NCI-H1105 treated with DMSO at 0.1 percent for 48 hours (cell line): ENCODE results near the gene TNS3.
A peak's percentile ranks its signal among the peaks of the same experiment; 100 is the strongest.

ENCODE experiments used
- DNase-seq: peaks from one replicate; lab custom pipeline; 2025; lab: John Stamatoyannopoulos, UW

The TNS3 gene

DNA sequence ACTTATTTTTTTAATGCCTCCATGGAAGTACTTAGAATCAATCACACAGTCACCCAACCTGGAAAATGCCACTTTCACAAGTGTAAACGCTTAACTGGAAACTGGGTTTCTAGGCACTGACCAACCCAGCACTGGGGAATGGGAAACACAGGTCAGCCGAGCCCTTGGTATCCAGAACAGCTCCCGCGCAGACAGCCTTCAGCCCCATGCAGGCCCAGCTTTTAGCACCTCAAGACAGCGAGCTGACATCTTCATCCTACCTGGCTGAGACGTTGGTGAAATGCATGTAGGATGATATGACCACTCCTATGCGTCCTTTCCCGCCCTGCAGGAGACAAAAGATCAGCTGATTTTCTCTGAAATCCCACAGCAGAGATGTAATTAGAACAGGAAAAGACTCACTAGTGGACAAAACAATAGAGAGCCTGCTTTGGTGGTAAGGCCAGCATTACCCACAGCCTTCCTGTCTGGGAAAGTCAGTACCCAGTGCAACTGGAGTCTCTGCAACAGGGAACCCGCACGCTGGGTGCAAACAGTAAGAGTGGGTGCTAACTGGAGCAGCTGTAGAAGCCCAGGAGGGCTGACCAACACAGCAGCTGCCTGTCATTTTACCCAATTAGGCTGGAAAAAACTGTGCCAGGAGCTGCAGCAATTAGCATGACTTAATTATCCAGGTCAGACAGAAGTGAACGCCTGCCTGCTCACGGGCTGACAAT is 153.7 kb downstream of the TNS3 start:
- peak; percentile 93 for DNase-seq

DNA sequence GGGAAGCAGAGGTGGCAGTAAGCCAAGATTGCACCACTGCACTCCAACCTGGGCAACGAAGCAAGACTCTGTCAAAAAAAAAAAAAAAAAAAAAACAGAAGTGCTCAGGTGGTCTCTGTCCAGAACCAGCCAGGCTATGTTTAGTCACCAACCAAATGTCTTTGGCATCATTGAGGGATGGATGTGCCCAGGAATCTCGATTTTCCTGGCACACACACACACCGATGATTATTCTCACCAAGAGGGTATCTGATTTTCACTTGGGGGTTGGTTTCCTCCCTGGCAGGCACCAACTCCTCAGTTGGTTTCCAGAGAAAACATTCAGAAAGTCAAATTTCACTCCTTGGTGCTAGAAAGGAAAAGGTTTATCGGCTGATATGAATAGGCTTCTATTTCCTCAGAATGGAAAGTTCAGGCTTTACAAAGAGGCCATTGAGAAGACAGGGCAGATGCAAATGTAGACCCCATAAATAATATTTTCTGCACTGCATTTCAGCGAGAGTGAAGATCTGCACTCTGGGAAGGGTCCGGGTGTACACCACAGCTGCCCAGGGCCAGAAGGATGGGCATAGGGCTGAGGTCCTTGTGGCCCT is 154.8 kb downstream of the TNS3 start:
- no peak for DNase-seq

DNA sequence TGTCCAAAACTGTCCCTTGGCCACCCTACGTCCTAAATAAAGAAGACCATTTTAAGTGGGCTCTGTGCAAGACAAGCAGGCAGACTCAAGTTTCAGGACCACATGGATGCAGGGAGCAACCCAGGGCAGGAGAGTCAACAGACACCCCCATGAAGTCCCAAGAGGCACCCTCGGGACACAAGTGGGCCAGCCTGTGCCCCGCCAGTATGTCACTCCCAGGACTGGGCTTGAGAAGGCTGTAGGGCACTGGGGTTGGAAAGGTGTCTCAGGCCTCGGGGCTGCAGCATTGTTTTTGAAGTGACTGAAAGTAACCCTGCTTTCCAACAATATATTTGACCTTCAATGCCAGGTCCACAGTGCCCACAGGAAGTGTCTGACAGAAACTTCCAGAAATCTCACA is 157.4 kb downstream of the TNS3 start:
- DNase-seq, result no peak

GRCh38 chr7:47423196-47423595 is 158.7 kb downstream of the TNS3 start:
- no peak for DNase-seq

- no peak for DNase-seq
Measured at GRCh38 chr7:47422611-47423010, 159.3 kb downstream of the TNS3 start.

GRCh38 chr7:47421456-47421855 is 160.5 kb downstream of the TNS3 start:
- DNase-seq, result no peak

GRCh38 chr7:47420122-47420780 is 161.7 kb downstream of the TNS3 start:
- DNase-seq, result no peak

DNA sequence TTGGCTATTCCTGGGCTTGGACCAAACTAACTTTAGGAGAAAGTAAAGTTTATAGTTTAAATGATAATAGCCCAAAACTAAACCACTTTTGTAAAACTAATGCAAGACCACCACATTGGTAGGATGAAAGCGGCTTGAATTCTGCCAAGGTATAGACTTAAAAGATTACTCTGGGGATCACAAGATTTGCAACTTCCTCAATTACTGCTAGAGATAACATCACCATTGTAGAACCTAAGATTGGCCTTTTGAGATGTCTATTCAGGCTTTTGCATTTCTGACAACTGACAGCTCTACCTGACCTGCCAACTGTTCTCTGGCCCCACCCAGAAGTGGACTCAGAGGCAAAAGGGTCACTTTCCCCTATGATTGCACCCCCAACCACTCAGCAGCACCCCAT is 162.4 kb downstream of the TNS3 start:
- no peak for DNase-seq

DNA sequence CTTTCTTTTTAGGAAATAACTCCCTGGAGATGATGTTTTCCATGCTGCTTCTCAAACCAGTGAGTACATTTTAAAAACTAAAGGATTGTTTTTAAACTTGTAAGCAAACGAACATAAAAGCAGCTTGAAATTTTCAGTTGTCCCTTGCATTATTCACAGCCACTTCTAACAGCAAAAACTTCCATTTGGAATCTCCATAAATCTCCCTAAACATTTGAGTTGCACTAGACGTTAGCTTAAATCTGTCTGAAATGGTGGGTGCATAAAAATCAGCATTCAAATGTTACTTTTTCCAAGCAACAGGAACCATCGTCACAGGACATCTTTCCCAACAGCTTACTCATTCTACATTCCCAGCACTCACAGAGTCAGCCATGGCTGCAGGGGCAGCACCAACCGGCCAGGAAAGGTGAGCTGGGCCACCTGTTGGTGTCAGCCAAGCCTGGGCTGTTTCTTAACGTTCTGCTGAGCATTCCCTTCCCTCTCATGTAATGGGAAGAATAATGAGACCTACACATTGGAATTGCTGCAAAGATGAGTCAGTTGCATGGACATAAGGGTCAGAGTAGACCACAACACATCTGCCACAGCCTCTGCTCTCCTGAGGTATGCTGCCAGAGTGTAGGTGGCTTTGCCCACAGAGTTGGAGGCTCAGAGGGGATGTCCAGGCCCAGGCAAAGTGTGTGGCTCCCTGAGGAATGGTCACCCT is 163.2 kb downstream of the TNS3 start:
- DNase-seq, result no peak

- no peak for DNase-seq
Measured at GRCh38 chr7:47416492-47417480, 165.1 kb downstream of the TNS3 start.

GRCh38 chr7:47415318-47416212 is 166.3 kb downstream of the TNS3 start:
- DNase-seq, result no peak

DNA sequence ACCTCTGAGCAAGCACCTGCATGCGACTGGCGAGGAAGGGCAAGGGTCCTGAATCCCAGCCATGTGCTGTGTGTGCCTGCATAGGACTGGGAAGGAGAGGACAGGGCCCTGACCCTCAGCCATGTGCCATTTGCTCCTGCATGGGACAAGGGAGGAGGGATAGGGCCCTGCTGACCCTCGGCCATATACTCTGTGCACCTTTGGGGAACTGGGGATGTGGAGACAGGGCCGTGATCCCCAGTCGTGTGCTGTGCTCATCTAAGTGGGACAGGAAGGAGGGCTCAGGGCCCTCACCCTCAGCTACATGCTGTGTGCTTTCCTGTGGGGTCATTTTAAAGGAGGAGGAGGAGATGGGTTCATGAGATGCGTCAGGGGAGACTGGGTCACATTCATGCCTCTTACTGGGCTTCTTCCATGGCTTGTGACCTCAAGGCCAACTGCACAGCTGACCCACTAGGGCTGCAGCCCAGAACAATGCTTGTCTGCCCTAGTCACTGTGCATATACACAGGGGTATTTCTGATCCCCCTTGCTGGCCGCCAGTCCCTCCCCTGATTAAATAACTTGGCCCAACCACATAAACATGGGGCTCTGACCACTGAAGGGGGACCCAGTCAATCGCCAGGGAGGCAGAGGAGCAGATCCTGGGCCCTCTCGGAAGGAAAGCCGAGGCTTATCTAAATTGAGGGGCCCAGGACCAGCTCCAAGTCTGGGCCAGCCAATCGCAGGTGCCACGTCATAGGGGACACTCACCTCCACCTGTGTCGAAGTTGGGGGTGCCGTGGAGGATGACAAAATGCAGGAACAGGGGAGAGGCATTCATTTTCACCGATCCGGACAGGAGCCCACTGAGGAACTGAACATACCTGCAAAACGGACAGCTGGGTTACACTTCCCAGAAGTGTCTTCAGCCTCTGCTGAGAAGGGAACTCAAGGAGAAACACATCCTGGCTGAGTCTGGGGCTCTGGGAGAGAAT is 167.3 kb downstream of the TNS3 start:
- DNase-seq, result no peak

- no peak for DNase-seq
Measured at GRCh38 chr7:47413526-47414341, 168.2 kb downstream of the TNS3 start.

GRCh38 chr7:47411901-47412300 is 170.0 kb downstream of the TNS3 start:
- no peak for DNase-seq

DNA sequence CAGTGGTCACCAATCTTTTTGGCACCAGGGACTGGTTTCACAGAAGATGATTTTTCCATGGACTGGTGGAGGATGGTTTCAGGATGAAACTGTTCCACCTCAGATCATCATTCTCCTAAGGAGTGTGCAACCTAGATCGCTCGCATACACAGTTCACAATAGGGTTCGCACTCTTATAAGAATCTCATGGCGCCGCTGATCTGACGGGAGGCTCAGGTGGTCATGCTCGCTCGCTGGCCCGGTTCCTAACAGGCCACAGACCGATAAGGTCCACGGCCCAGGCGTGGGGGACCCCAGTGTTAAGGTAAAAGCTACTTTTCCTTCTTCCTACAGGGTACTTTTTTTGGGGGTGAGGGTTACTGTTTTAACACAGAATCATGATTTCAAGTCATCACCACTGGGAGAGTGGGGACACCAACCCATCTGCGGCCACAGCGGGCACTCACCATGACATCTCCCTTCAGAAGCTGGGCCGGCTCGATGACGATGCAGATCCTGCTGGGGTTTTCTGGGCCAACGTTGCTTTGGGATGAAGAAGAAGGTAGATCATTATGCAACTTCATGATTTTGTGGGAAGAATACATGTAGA is 170.5 kb downstream of the TNS3 start:
- DNase-seq, result no peak

GRCh38 chr7:47408675-47409074 is 173.2 kb downstream of the TNS3 start:
- DNase-seq, result no peak

GRCh38 chr7:47407821-47408674 is 173.9 kb downstream of the TNS3 start:
- no peak for DNase-seq
